HepG2 (cell line): ENCODE measurements around the gene ZBTB26. TPM values are rescaled to one million over a fixed set of nuclear protein-coding genes. Genes with fewer than 3 reads are reported as not detected.
A peak's percentile ranks its signal among the peaks of the same experiment; 100 is the strongest.

Experiments used
- ATF7 ChIP-seq, 2 experiments: fragments of 450-650 bp in 1 of 2; sonication (generic) in 1 of 2; formaldehyde crosslinking in 1 of 2; IDR thresholded peaks; 2 replicates each; pipeline versions ENCODE4 v1.4.0 to v1.6.1; 2016 to 2020; ENCODE audit warnings: antibody characterized with exemption in 1 of 2, mild to moderate bottlenecking in 1 of 2, missing genetic modification reagents in 1 of 2
- DMTF1 ChIP-seq: sonication (generic); formaldehyde crosslinking; IDR thresholded peaks from 2 replicates; pipeline ENCODE4 v1.4.0; 2020; ENCODE audit warnings: mild to moderate bottlenecking, missing genetic modification reagents
- FOXK1 ChIP-seq: sonication (generic); formaldehyde crosslinking; IDR thresholded peaks from 2 replicates; pipeline ENCODE4 v1.4.0; 2020; ENCODE audit warnings: low read depth, missing genetic modification reagents, borderline replicate concordance
- GATA4 ChIP-seq: sonication (generic); IDR thresholded peaks from 2 replicates; pipeline ENCODE4 v1.6.1; 2016; ENCODE audit warnings: antibody characterized with exemption, low read depth, borderline replicate concordance
- HMG20B ChIP-seq: conservative IDR thresholded peaks from 2 replicates; pipeline ENCODE4 v1.6.1; 2016; ENCODE audit warnings: missing genetic modification reagents, missing compliant biosample characterization
- ISX ChIP-seq: sonication (generic); formaldehyde crosslinking; conservative IDR thresholded peaks from 2 replicates; pipeline ENCODE4 v1.5.0; 2020; ENCODE audit warnings: missing genetic modification reagents
- KDM5B ChIP-seq: sonication (generic); formaldehyde crosslinking; IDR thresholded peaks from 2 replicates; pipeline ENCODE4 v1.4.0; 2020; ENCODE audit warnings: missing genetic modification reagents, mild to moderate bottlenecking, borderline replicate concordance
- LCORL ChIP-seq, 2 experiments: fragments of 450-650 bp in 1 of 2; sonication (generic) in 1 of 2; formaldehyde crosslinking in 1 of 2; IDR thresholded peaks; 2 replicates each; pipeline versions ENCODE4 v1.5.0 to v1.6.1; 2017 to 2020; ENCODE audit warnings: antibody characterized with exemption in 1 of 2, missing genetic modification reagents in 1 of 2
- PHF20 ChIP-seq: sonication (generic); formaldehyde crosslinking; IDR thresholded peaks from 2 replicates; pipeline ENCODE4 v1.5.0; 2020; ENCODE audit warnings: mild to moderate bottlenecking, missing genetic modification reagents
- RARA ChIP-seq: IDR thresholded peaks from 2 replicates; pipeline ENCODE4 v1.6.1; 2016; ENCODE audit warnings: missing genetic modification reagents, missing compliant biosample characterization
- RBM39 ChIP-seq: fragments of 200-400 bp; formaldehyde crosslinking; IDR thresholded peaks from one replicate; pipeline ENCODE4 v1.6.1; 2018; ENCODE audit warnings: antibody characterized with exemption, mild to moderate bottlenecking, low read depth, low read length; ENCODE audit not compliant: poor library complexity, severe bottlenecking
- SRY ChIP-seq: sonication (generic); formaldehyde crosslinking; IDR thresholded peaks from 2 replicates; pipeline ENCODE4 v1.8.0; 2022; ENCODE audit warnings: mild to moderate bottlenecking, missing genetic modification reagents
- TARDBP ChIP-seq: sonication (generic); formaldehyde crosslinking; IDR thresholded peaks from 2 replicates; pipeline ENCODE4 v1.8.0; 2022; ENCODE audit warnings: mild to moderate bottlenecking, missing genetic modification reagents
- TBX2 ChIP-seq: sonication (generic); formaldehyde crosslinking; IDR thresholded peaks from 2 replicates; pipeline ENCODE4 v1.5.0; 2020; ENCODE audit warnings: missing genetic modification reagents, mild to moderate bottlenecking, borderline replicate concordance
- TSC22D2 ChIP-seq: sonication (generic); formaldehyde crosslinking; IDR thresholded peaks from 2 replicates; pipeline ENCODE4 v1.5.1; 2020; ENCODE audit warnings: missing genetic modification reagents, mild to moderate bottlenecking, borderline replicate concordance
- ZMYM4 ChIP-seq: sonication (generic); formaldehyde crosslinking; IDR thresholded peaks from 2 replicates; pipeline ENCODE4 v1.8.1; 2023; ENCODE audit warnings: mild to moderate bottlenecking, missing genetic modification reagents
- ZNF253 ChIP-seq: sonication (generic); formaldehyde crosslinking; IDR thresholded peaks from 2 replicates; pipeline ENCODE4 v1.8.0; 2022; ENCODE audit warnings: mild to moderate bottlenecking, missing genetic modification reagents, borderline replicate concordance
- ZNF275 ChIP-seq: sonication (generic); formaldehyde crosslinking; IDR thresholded peaks from 2 replicates; pipeline ENCODE4 v1.8.0; 2022; ENCODE audit warnings: missing genetic modification reagents, mild to moderate bottlenecking, inconsistent platforms, borderline replicate concordance
- ZNF501 ChIP-seq: sonication (generic); formaldehyde crosslinking; IDR thresholded peaks from 2 replicates; pipeline ENCODE4 v1.5.1; 2020; ENCODE audit warnings: mild to moderate bottlenecking, moderate library complexity, missing genetic modification reagents
- ZNF574 ChIP-seq: sonication (generic); formaldehyde crosslinking; IDR thresholded peaks from 2 replicates; pipeline ENCODE4 v1.4.0; 2020; ENCODE audit warnings: missing genetic modification reagents
- ZSCAN20 ChIP-seq: sonication (generic); formaldehyde crosslinking; IDR thresholded peaks from 2 replicates; pipeline ENCODE4 v1.4.0; 2020; ENCODE audit warnings: missing genetic modification reagents, mild to moderate bottlenecking, borderline replicate concordance
- polyA plus RNA-seq, 8 experiments: library from polyadenylated mRNA; depleted of rRNA in 3 of 8; stranded (reverse) in 7 of 8; unstranded in 1 of 8; fragments of >200 nt; fragmentation: Illumina TruSeq in 4 of 8; extraction: Trizol in 4 of 8; gene quantifications; 2 replicates each; pipeline versions ENCODE4 v1.2.1 to v1.2.3, GENCODE V29; 2011 to 2016; ENCODE audit warnings: low read depth in 4 of 8, missing spikeins in 1 of 8, mixed read lengths in 1 of 8; ENCODE audit not compliant: insufficient read depth in 1 of 8
- total RNA-seq, 5 experiments: library from RNA; depleted of rRNA; stranded (reverse); fragments of >200 nt; fragmentation: Illumina TruSeq; extraction: Trizol; gene quantifications; 2 replicates each; pipeline ENCODE4 v1.2.3, GENCODE V29; 2016; ENCODE audit warnings: low read depth in 1 of 5

ZBTB26 gene
- total and polyA plus RNA-seq, 2 of the 13 experiments (the other 11 are each of a cell fraction or from before 2014, with no cell fraction given), result 4.5 to 8.6 TPM

GRCh38 chr9:122912964-122913673 is 18.2 kb downstream of the ZBTB26 start, which contains the start of gene ZBTB6 (continued):
- no peak for TF ChIP-seq DMTF1 (CRISPR knock-in tag)
- peak; percentile 56; the same call in 1 of the 2 replicates for TF ChIP-seq ZMYM4 (CRISPR knock-in tag)
- TF ChIP-seq SRY (CRISPR knock-in tag), result peak; percentile 56; the same call in 1 of the 2 replicates
- 0 out of 2 replicates have a peak, but pooled peaks have one; percentile 33 for TF ChIP-seq ZNF275 (CRISPR knock-in tag)
- no peak for TF ChIP-seq ISX (CRISPR knock-in tag)
- TF ChIP-seq ZNF501 (CRISPR knock-in tag), result peak; percentile 89
- TF ChIP-seq RBM39, result no peak
- TF ChIP-seq ZNF253, result no peak
- peak; percentile 89 for TF ChIP-seq ZNF574 (CRISPR knock-in tag)
- peak; percentile 98 for TF ChIP-seq PHF20
- TF ChIP-seq TBX2 (CRISPR knock-in tag), result peak; percentile 43; the same call in 1 of the 2 replicates
- no peak for TF ChIP-seq LCORL (IDR thresholded peaks at IDR 0.05)
- no peak; the same call in 1 of the 2 replicates for TF ChIP-seq LCORL (CRISPR knock-in tag; IDR thresholded peaks at IDR 0.05)
- TF ChIP-seq ATF7 (IDR thresholded peaks at IDR 0.05), result no peak
- TF ChIP-seq ATF7 (CRISPR knock-in tag; IDR thresholded peaks at IDR 0.05), result 0 out of 2 replicates have a peak, but pooled peaks have one; percentile 67
- peak; percentile 62; the same call in 1 of the 2 replicates for TF ChIP-seq KDM5B (CRISPR knock-in tag)
- peak; percentile 85; the same call in 1 of the 2 replicates for TF ChIP-seq FOXK1
- 0 out of 2 replicates have a peak, but pooled peaks have one; percentile 7 for TF ChIP-seq GATA4
- TF ChIP-seq TSC22D2 (CRISPR knock-in tag), result peak; percentile 23; the same call in 1 of the 2 replicates
- TF ChIP-seq HMG20B (CRISPR knock-in tag), result peak; percentile 29; the same call in 1 of the 2 replicates
- TF ChIP-seq RARA (CRISPR knock-in tag), result no peak
- peak; percentile 57; the same call in 1 of the 2 replicates for TF ChIP-seq TARDBP
- TF ChIP-seq ZSCAN20, result no peak
